Activated CD8-positive, alpha-beta memory T cell treated with anti-CD3 and anti-CD28 coated beads, Interleukin-2, amount 10 ng/mL, durations not matched to agents 7 days and 5 days (primary cell): ENCODE measurements around the gene FANCE. TPM values are rescaled to one million over a fixed set of nuclear protein-coding genes. Genes with fewer than 3 reads are reported as not detected.

ENCODE experiments used
- ATAC-seq: fragments of 150-1000 bp; cut with Tn5 transposase; one replicate; pipeline ENCODE4 v1.10.0; 2021; ENCODE audit warnings: moderate library complexity
- CTCF ChIA-PET: fragments of 350-600 bp; sonication (Branson Sonifier 250); formaldehyde crosslinking; loops from one replicate; lab custom pipeline; 2021; ENCODE audit warnings: antibody characterized with exemption; lab: Charles Lee
- DNase-seq: peaks from one replicate; pipeline ENCODE4 v3.0.0-alpha.2; 2020
- H3K27ac Mint-ChIP-seq: one replicate; pipeline ENCODE4 v1.8.0; 2021; ENCODE audit warnings: mild to moderate bottlenecking, mixed read lengths
- H3K27me3 Mint-ChIP-seq: one replicate; pipeline ENCODE4 v1.8.0; 2021; ENCODE audit warnings: mixed read lengths
- H3K36me3 Mint-ChIP-seq: one replicate; pipeline ENCODE4 v1.8.0; 2021; ENCODE audit warnings: mild to moderate bottlenecking, mixed read lengths
- H3K4me1 Mint-ChIP-seq: one replicate; pipeline ENCODE4 v1.8.0; 2021; ENCODE audit warnings: mixed read lengths
- H3K4me3 Mint-ChIP-seq: one replicate; pipeline ENCODE4 v1.8.0; 2021; ENCODE audit warnings: mild to moderate bottlenecking, moderate library complexity, mixed read lengths
- H3K9me3 Mint-ChIP-seq: one replicate; pipeline ENCODE4 v1.8.0; 2022; ENCODE audit warnings: low read depth, mixed read lengths
- total RNA-seq, 2 experiments: library from RNA; stranded (reverse); gene quantifications; one replicate each; pipeline ENCODE4 v1.2.3, GENCODE V29; 2021

Gene FANCE
- total RNA-seq, 2 experiments from 2014 or later = 15.4 to 16.0 TPM

GRCh38 chr6:35453236-35453635 is 1.1 kb downstream of the FANCE start:
- CTCF ChIA-PET = interaction anchor here (1.0 to 9.6 kb wide), 9 partner anchors 8 to 156 kb away, joined by 3 to 181 read pairs (median 9); partner anchors contain the start of genes DEF6, PPARD and RPL10A
- peak overlapping the region; percentile 69 for H3K4me3 Mint-ChIP-seq
- ATAC-seq (no peak), DNase-seq (no peak)
- peak overlapping the region; percentile 30 for H3K27ac Mint-ChIP-seq
- no peaks in the 10 kb centered on the region for H3K9me3 Mint-ChIP-seq
- peaks cover 10% of the 10 kb centered on the region for H3K27me3 Mint-ChIP-seq
- H3K36me3 Mint-ChIP-seq = peaks cover 8% of the 10 kb centered on the region
- H3K4me1 Mint-ChIP-seq = peaks cover 34% of the 10 kb centered on the region

GRCh38 chr6:35454391-35455110 is 2.4 kb downstream of the FANCE start:
- CTCF ChIA-PET = interaction anchor here (0.6 to 9.6 kb wide), 5 partner anchors 13 to 712 kb away, joined by 3 to 181 read pairs (median 3); partner anchors contain the start of genes PPARD and RPL10A
- H3K9me3 Mint-ChIP-seq = no peaks in the 10 kb centered on the region
- H3K36me3 Mint-ChIP-seq = peaks cover 13% of the 10 kb centered on the region
- DNase-seq (no peak), ATAC-seq (no peak)
- peaks cover 31% of the 10 kb centered on the region for H3K4me1 Mint-ChIP-seq
- no peak overlapping the region for H3K27ac Mint-ChIP-seq
- peaks cover 10% of the 10 kb centered on the region for H3K27me3 Mint-ChIP-seq
- no peak overlapping the region for H3K4me3 Mint-ChIP-seq

GRCh38 chr6:35457907-35458306 is 5.8 kb downstream of the FANCE start:
- H3K36me3 Mint-ChIP-seq = peaks cover 20% of the 10 kb centered on the region
- no peak overlapping the region for H3K4me3 Mint-ChIP-seq
- peaks cover 17% of the 10 kb centered on the region for H3K4me1 Mint-ChIP-seq
- H3K27ac Mint-ChIP-seq = no peak overlapping the region
- H3K27me3 Mint-ChIP-seq = no peaks in the 10 kb centered on the region
- no peak for ATAC-seq
- DNase-seq = no peak
- no peaks in the 10 kb centered on the region for H3K9me3 Mint-ChIP-seq
- CTCF ChIA-PET = interaction anchor here (1.1 to 1.2 kb wide), 2 partner anchors 10 to 116 kb away, joined by 3 to 4 read pairs; no protein-coding TSS in a partner anchor

- Mint-ChIP-seq H3K9me3 (no peaks in the 10 kb centered on the region), H3K27ac (no peak overlapping the region), H3K4me1 (no peaks in the 10 kb centered on the region), H3K27me3 (no peaks in the 10 kb centered on the region), H3K36me3 (peaks cover 25% of the 10 kb centered on the region), H3K4me3 (no peak overlapping the region)
- CTCF ChIA-PET = interaction anchor here (1.2 kb wide), 2 partner anchors 9 to 10 kb away, joined by 3 read pairs; partner anchors contain the start of gene FANCE
- DNase-seq (no peak), ATAC-seq (no peak)
These were observed 9.1 kb downstream of the FANCE start for GRCh38 chr6:35461270-35461669.

- Mint-ChIP-seq H3K4me1 (peaks cover 10% of the 10 kb centered on the region), H3K9me3 (no peaks in the 10 kb centered on the region), H3K27ac (no peak overlapping the region), H3K27me3 (no peaks in the 10 kb centered on the region), H3K4me3 (no peak overlapping the region), H3K36me3 (peaks cover 29% of the 10 kb centered on the region)
- ATAC-seq (no peak), DNase-seq (no peak)
- CTCF ChIA-PET = interaction anchor here (1.5 kb wide), 4 partner anchors 11 to 169 kb away, joined by 3 to 5 read pairs (median 4); partner anchors contain the start of genes FANCE and PPARD
These were observed 11.2 kb downstream of the FANCE start for GRCh38 chr6:35463292-35463691.

- no peaks in the 10 kb centered on the region for H3K27me3 Mint-ChIP-seq
- H3K9me3 Mint-ChIP-seq = no peaks in the 10 kb centered on the region
- DNase-seq (no peak), ATAC-seq (no peak)
- peaks cover 46% of the 10 kb centered on the region for H3K36me3 Mint-ChIP-seq
- H3K4me3 Mint-ChIP-seq = no peak overlapping the region
- CTCF ChIA-PET = interaction anchor here (1.3 to 5.7 kb wide), 6 partner anchors 16 to 271 kb away, joined by 4 to 71 read pairs (median 22); partner anchors contain the start of genes ARMC12, DEF6, FANCE and PPARD
- H3K27ac Mint-ChIP-seq = no peak overlapping the region
- peaks cover 23% of the 10 kb centered on the region for H3K4me1 Mint-ChIP-seq
These were observed 13.5 kb downstream of the FANCE start for GRCh38 chr6:35465646-35466045.

- no peaks in the 10 kb centered on the region for H3K27me3 Mint-ChIP-seq
- DNase-seq (peak; percentile 98), ATAC-seq (peak; percentile 87)
- CTCF ChIA-PET = interaction anchor here (0.7 to 5.7 kb wide), 22 partner anchors 9 to 441 kb away, joined by 3 to 71 read pairs (median 4); partner anchors contain the start of genes ARMC12, DEF6, FANCE and PPARD
- H3K36me3 Mint-ChIP-seq = peaks cover 57% of the 10 kb centered on the region
- peak within 1 kb of the TSS; percentile 99 for H3K4me3 Mint-ChIP-seq
- peak within 1 kb of the TSS; percentile 97 for H3K27ac Mint-ChIP-seq
- peaks cover 43% of the 10 kb centered on the region for H3K4me1 Mint-ChIP-seq
- H3K9me3 Mint-ChIP-seq = no peaks in the 10 kb centered on the region
These were observed 16.2 kb downstream of the FANCE start, which contains the start of gene RPL10A for GRCh38 chr6:35468181-35468979. RPL10A (plus strand) TSS chr6:35468401; CDS start chr6:35468435, 34 bp downstream.

GRCh38 chr6:35468980-35469750 is 17.0 kb downstream of the FANCE start:
- H3K4me1 Mint-ChIP-seq = peaks cover 45% of the 10 kb centered on the region
- H3K36me3 Mint-ChIP-seq = peaks cover 57% of the 10 kb centered on the region
- CTCF ChIA-PET = interaction anchor here (0.7 to 5.7 kb wide), 9 partner anchors 8 to 268 kb away, joined by 3 to 71 read pairs (median 10); partner anchors contain the start of genes ARMC12, DEF6, FANCE and PPARD
- peak overlapping the region; percentile 97 for H3K27ac Mint-ChIP-seq
- H3K27me3 Mint-ChIP-seq = no peaks in the 10 kb centered on the region
- no peak for DNase-seq
- peak overlapping the region; percentile 99 for H3K4me3 Mint-ChIP-seq
- H3K9me3 Mint-ChIP-seq = no peaks in the 10 kb centered on the region
- ATAC-seq = peak; percentile 5

GRCh38 chr6:35469751-35470662 is 17.9 kb downstream of the FANCE start:
- Mint-ChIP-seq H3K4me3 (peak overlapping the region; percentile 99), H3K9me3 (no peaks in the 10 kb centered on the region), H3K27ac (peak overlapping the region; percentile 97), H3K27me3 (no peaks in the 10 kb centered on the region), H3K36me3 (peaks cover 53% of the 10 kb centered on the region), H3K4me1 (peaks cover 45% of the 10 kb centered on the region)
- DNase-seq (no peak), ATAC-seq (no peak)
- CTCF ChIA-PET = interaction anchor here (1.5 to 5.7 kb wide), 3 partner anchors 20 to 172 kb away, joined by 4 to 71 read pairs (median 18); partner anchors contain the start of genes DEF6, FANCE and PPARD

GRCh38 chr6:35470663-35471120 is 18.6 kb downstream of the FANCE start:
- ATAC-seq (no peak), DNase-seq (no peak)
- CTCF ChIA-PET = interaction anchor here (0.9 to 3.3 kb wide), 5 partner anchors 10 to 173 kb away, joined by 3 to 18 read pairs (median 4); partner anchors contain the start of genes DEF6 and PPARD
- peaks cover 51% of the 10 kb centered on the region for H3K36me3 Mint-ChIP-seq
- no peaks in the 10 kb centered on the region for H3K27me3 Mint-ChIP-seq
- peaks cover 45% of the 10 kb centered on the region for H3K4me1 Mint-ChIP-seq
- no peaks in the 10 kb centered on the region for H3K9me3 Mint-ChIP-seq
- H3K27ac Mint-ChIP-seq = peak overlapping the region; percentile 97
- peak overlapping the region; percentile 99 for H3K4me3 Mint-ChIP-seq

- peak overlapping the region; percentile 63 for H3K27ac Mint-ChIP-seq
- ATAC-seq (no peak), DNase-seq (no peak)
- H3K4me3 Mint-ChIP-seq = peak overlapping the region; percentile 99
- CTCF ChIA-PET = interaction anchor here (0.8 to 3.3 kb wide), 7 partner anchors 9 to 178 kb away, joined by 3 to 18 read pairs (median 4); partner anchors contain the start of genes DEF6 and PPARD
- H3K4me1 Mint-ChIP-seq = peaks cover 46% of the 10 kb centered on the region
- no peaks in the 10 kb centered on the region for H3K9me3 Mint-ChIP-seq
- peaks cover 48% of the 10 kb centered on the region for H3K36me3 Mint-ChIP-seq
- H3K27me3 Mint-ChIP-seq = no peaks in the 10 kb centered on the region
These were observed 19.8 kb downstream of the FANCE start for GRCh38 chr6:35471836-35472345.
